Stimulated activated CD4-positive, alpha-beta T cell treated with anti-CD3 and anti-CD28 coated beads, Interleukin-2, amount 100 ng/mL, for 24 hours (primary cell): ENCODE data around the gene RAB40C.

Experiments used
- DNase-seq, 2 donors: peaks; one replicate each; pipeline ENCODE4 v3.0.0-alpha.2; 2020

Gene RAB40C

DNA sequence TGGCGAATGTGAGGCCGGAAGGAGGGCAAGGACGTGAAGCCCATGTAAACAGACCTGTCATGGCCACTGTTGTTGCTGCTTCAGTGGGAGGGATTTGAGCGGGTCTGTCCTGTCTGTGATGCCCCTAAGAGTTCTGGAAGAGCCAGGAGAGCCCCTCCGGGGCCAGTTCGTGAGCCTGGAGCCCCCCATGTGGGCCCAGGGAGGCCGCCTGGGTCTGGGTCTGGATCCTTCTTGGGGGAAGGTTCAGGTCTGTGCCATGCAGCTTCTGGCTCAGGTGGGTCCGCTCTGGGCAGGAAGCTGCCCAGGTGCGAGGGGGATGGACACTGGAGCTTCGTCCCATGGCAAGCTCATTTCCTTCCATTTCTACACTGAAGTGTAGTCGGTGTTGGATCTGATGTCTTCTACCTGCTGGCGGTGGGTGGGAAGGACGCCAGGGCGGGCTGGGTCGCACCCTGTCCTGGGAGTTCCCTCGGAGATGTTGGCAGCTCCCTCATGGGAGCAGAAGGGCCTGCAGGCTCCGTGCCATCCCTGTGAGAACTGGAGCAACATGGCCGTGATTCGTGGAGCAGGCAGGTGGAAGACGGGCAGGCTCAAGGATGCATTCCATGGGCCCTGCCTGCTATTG is 29.7 kb downstream of the RAB40C start:
- DNase-seq = no peak

DNA sequence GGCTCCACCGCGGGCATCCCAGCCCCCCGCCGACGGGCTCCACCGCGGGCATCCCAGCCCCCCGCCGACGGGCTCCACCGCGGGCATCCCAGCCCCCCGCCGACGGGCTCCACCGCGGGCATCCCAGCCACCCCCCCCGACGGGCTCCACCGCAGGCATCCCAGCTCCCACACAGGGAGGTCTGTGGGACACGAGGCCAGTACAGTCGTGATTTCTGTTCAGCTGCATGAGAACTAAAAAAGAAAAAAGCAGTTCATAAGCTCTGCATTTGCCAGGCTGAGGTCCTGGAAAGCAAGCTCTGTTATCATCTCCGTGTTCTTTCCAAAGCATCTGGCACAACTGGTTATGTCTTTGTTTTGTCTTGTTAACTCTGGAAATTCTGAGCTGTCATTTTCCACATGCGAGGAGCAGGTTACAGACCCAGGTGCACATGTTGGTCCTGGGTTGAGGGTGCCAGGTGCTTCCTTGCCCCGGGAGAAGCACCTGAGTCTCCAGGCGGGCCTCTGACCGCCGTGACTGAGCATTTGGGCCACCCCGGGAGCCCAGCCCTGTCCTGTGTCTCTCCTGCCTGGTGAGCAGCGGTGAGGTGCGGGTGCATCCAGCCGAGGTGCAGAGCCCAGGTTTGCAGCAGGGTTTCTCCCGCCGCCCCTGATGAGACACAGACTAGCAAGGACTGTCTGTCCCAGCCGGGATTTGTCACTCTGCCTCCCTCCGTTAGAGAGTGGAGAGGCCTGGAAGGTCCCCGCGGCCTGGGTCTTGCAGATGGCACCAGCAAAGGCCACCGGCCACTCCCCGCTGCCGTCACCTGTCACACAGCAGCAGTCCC is 31.0 kb downstream of the RAB40C start:
- DNase-seq = no peak

DNA sequence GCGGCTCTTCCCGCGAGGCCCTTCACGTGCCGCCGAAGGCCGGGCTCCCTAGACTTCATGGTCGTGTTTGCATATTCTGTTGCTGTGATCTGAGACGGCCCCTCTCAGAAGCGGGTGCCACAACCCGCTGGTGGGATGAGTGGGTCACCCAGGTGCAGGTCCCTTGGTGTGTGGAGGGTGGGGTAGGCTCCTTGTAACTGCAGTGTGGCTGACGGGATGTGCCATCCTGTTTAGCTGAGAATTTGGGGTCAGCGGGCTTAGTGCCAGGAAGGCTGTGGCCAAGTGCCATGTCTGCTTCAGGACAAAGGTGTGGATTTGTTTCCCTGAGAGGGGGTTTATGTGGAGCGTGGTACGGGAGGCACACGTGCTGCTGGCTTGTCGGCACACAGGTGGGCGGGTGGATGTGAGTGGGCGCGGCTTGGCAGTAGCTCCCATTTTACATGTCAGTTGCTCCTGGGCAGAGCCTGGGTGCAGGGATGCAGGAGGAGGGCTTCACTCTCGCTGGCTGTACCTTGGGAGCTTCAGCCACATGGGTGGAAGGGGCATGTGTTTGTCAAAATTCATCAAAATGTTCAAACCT is 31.8 kb downstream of the RAB40C start:
- DNase-seq = no peak

DNA sequence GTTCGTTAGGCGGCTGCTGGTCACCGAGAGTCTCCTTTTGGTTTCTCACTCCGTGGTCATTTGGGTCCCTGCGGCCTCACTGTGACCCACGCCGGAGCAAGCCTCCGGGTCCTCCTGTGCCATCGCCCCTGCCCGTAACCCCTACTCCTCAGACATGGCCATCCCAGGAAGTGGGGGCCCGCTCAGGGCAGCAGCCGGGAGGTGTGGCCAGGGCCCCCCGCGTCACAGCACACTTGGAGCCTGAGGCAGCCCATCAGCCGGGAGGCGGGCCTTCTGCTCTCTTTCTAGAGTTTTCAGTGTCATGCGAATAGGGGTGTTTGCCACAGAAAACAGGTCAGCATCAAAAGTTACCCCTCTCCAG is 33.0 kb downstream of the RAB40C start:
- no peak for DNase-seq

DNA sequence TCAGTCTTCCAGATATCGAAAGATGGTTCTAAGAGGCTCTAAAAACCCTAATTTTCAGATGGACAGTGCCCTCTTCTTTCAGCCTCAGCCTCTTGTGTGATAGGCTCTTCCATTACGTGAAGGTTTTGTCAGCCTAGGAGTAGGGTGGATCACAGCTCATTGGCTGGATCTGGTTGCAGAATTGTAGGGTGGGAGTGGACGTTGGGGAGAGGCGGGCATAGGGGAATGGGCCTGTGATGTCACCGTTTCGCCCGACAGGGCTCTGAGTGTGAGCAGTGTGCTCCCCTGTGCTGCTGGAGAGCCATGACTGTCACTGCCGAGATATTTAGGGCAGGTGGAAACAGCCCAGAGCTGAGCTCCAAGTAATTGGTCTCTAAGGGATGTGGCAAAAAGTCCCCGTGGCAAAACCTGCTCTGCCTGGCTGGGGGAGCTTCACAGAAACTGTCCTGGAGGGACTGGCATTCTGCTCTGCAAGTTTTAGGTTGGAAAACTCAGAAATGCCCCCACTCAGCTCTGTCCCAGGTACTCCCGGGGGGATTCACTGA is 34.7 kb downstream of the RAB40C start:
- DNase-seq = no peak

DNA sequence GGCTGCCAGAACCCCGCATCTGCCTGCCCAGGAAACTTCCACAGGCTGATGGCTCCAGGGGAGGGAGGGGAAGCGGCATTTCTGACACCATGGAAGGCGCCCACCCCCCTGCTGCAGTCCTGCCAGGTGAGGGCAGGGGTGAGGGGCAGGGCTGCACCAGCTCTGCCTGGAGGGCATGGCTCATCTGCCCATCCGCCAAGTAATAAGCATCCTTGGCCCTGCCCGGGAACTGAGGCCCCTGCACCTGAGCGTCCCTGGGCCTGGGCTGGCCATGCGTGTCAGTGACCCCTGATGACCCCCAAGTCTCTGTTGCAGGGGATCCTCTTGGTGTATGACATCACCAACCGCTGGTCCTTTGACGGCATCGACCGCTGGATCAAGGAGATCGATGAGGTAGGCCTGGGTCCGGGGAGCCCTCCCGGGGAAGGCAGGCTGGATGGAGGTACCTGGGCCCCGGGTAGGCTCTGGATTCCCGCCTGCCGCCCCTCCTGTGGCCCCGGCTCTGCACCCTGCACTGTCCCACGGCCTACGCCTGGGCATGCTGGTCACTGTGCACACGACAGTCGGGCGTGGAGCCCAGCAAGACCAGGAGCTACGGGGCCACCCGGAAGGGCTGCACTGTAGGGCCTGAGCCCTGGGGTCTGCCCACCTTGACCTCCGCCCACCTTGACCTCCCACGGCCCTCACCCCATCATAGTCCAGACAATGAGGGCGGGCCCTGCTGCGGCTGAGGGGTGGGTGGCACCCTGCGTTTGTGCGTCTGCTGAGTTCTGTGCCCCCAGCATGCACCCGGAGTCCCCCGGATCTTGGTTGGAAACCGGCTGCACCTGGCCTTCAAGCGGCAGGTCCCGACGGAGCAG is 35.5 kb downstream of the RAB40C start:
- DNase-seq = no peak

DNA sequence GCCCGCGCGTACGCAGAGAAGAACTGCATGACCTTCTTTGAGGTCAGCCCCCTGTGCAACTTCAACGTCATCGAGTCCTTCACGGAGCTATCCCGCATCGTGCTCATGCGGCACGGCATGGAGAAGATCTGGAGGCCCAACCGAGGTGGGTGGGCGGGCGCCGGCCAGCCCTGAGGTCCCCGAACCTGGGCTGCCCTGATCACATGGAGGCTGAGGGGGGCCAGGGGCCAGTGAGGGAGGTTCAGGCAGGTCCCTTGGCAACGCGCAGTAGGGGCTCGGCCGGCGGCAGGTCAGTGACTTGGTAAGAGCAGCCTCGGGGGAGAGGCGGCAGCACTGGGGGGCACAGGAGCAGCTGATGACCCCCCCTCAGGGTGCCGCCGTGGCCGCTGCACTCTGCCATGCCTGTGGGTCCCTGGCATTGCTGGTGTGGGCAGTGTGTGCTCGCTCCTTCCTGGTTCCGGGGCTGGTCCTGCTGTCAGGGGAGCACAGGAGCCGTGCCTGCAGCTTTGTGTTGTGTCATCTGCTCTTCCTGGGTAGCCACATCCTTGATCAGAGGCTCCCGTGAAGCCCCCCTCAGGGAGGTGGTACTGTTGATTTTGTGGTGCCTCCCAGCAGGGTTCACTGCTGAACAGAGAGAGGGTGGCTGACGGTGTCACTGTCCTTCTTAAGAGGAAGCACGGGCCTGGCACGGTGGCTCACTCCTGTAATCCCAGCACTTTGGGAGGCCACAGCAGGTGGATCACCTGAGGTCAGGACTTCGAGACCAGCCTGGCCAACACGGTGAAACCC is 36.3 kb downstream of the RAB40C start:
- DNase-seq = no peak

DNA sequence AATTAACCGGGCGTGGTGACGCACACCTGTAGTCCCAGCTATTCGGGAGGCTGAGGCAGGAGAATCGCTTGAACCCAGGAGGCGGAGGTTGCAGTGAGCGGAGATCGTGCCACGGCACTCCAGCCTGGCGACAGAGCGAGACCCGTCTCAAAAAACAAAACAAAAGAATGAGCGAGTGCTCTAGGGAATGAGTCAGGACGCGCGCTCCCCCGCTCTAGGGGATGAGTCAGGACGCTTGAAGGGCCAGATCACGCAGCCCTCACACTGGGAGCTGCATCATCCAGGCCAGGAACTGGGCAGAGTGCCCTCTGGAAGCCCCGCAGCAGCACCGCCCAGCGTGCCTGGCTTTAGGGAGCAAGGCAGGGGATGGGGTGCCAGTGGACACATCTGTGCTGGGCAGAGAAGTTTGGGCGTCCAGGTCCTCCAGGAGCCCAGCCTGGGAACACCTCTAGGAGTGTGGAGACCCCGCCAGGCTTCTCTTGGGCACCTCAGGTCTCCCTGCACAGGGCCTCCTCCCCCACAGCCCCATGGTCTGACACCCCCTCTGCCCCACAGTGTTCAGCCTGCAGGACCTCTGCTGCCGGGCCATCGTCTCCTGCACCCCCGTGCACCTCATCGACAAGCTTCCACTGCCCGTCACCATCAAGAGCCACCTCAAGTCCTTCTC is 37.1 kb downstream of the RAB40C start:
- no peak for DNase-seq

DNA sequence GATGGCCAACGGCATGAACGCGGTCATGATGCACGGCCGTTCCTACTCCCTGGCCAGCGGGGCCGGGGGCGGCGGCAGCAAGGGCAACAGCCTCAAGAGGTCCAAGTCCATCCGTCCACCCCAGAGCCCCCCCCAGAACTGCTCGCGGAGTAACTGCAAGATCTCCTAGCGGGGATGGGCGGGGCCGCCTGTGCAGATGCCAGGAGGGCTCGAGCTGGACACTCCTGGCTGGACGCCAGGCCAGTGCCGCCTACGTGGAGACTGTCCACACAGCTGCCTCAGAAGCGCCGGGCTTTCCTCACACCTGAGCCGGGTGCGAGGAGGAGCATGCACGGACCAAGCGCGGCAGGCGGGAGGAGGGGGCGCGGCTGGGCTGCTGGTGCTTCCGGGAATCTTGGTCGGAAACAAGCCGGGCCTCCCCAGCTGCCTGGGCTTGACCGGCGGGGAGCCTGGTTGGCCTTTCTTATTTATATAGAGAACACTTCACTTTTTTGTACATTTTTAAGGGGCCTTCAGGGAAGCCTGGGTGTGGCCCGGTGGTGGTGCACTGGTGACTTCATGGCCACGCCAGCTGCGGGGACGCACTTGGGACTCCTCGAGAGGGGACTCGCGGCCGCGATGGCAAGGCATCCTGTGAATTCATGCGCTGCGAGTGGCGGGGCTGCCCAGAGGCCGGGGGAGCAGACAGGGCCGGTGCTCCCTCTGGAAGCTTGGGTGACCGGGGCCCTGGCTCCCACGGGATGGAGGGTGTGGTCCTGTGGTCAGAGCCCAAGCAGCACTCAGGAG is 37.8 kb downstream of the RAB40C start:
- no peak for DNase-seq

DNA sequence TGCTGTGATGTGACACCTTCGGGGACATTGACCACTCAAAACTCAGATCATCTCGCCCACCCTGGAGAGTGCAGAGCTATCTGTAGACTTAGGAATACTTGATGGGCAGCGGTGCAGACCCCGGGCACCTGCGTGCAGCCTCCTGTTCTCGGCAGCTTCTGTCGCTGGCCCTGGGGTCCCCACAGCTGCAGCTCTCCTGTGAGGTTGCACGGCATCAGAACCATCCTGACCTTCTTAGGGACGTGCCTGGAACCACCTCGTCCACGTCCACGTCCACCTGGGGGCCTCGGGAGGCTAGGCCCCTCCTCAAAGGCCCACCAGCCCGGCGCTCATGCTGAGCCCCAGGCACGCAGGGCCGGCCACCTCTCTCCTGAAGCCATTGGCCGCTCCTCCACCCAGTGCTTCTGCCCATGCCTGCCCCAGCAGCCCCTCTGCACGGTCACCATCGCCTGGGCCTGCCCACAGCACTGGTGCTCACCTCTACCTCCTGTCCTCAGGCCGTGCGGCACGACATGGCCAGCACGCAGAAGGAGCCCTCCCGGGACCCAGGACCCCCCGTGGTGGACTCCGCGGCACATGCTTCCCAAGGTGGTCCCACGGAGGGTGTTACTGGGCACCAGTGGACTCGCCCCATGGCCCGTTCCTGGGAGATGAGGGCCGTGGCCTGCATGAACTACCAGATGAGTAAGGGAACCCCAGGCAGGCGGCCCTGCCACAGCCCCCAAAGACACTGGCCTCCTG is 38.6 kb downstream of the RAB40C start:
- no peak for DNase-seq

DNA sequence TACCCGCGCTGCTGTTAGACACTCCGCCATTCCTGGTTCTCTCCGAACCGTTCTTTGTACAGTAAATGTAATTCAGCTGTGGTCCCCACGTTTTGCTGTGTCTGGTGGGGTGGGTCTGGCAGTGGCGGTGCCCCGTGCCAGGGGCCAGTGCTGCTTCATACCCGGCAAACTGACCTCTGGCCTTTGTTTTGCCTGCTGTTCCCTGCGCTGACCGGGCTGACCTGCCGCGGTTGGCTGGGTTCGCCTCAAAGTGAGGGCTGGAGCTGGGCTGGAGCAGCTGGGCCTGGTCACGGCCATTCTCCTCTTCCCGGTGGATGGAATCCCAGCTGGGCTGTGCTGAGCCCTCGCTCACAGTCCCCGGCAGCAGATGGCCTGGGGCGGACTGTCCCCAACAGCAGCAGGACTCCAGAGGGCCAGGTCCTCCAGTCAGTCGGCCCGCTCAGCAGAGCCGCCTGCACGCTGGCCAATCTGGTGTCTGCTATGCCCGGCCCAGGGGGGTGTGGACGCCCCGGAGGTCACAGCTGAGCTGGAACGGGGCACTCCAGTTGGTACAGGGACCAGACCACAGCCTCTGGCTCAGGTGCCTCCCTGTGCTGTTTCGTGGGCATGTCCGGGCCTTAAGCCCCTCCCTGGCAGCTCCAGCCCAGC is 39.4 kb downstream of the RAB40C start:
- DNase-seq = no peak

DNA sequence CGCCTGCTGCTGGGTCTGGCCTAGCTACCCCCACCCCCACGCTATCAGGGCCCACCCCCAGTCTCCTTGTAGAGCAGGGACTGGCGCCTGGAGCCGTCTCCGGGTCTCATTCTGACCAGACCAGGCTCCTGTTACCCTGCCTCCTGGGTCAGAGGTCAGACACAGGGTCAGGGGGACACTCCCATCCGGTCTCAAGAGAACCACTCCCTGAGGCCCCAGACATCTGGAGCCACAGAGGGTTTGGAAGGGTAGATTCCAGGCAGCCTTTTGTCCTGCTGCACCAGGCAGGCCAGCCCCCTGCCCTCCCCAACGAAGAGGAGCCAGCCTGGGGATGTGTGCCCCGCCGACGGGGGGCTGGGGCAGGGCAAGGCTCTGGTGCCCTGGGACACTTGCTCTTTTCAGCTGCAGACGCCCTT is 40.0 kb downstream of the RAB40C start:
- DNase-seq = no peak

DNA sequence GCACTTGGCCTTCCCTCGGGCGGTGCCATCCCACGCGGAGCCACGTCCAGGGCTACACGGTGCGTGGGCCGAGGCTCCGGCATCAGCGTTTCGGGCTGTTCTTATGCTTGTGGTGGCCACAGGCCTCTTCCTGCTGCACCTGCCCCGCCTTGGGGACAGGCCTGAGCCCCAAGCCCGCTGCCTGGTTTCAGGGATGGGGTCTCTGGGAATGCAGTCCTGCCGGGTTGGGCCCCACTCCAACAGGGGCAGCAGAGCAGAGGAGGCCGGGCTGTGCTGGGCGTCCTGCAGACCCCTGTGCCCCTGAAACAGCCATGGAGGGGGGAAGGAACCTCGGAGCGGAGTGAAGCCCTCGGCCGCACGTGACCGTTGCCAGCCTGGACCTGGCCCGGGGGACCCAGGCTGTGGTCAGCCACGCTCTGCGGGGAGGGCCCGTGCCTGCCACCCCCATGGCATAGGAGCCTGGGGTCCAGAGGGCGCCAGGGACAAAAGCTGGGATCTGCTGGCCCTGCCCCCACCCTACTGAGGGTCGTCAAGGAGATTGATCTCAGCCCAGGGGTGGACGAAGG is 40.5 kb downstream of the RAB40C start:
- no peak for DNase-seq

DNA sequence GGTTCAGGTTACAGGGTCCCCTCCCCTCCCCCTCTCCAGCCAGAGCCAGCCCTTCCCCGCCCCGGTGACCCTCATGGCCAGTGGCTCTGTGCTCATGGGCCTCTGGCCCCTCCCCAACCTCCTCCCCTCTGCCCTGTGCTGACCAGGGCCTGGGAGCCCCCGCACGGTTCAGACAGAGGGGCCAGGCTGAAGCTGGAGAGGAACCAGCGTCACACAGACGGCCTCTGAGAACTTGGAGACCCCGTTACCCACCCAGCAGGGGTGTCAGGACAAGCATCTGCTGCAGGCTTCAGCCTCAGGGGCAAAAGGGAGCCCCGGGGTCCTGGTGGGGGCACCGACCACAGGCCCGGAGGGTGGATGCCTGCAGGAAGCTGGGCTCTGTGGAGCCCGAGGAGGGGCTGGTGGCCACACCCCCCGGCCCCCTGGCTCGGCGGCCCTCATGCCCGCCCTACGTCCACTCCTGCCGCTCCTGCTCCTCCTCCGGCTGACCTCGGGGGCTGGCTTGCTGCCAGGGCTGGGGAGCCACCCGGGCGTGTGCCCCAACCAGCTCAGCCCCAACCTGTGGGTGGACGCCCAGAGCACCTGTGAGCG is 41.0 kb downstream of the RAB40C start, which contains the start of gene WFIKKN1:
WFIKKN1 (plus strand) TSS at position 171 of the 591 bp plus-strand sequence; CDS start at position 440, 269 bp downstream.
- DNase-seq = no peak

DNA sequence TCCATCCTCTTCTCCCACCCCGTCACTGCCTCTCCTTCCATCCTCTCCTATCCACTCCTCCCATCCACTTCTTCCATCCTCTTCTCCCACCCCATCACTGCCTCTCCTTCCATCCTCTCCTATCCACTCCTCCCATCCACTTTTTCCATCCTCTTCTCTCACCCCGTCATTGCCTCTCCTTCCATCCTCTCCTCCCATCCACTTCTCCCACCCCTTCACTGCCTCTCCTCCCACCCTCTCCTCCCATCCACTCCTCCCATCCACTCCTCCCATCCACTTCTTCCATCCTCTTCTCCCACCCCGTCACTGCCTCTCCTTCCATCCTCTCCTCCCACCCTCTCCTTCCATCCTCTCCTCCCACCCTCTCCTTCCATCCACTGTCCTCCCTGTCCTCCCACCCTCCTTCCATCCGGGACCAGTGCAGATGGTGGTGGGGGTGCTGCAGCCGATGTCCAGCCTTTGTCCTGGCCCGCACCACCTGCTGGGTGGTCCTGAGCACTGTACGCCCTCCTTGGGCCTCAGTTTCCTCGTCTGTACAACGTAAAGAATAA is 42.0 kb downstream of the RAB40C start:
- DNase-seq = no peak

DNA sequence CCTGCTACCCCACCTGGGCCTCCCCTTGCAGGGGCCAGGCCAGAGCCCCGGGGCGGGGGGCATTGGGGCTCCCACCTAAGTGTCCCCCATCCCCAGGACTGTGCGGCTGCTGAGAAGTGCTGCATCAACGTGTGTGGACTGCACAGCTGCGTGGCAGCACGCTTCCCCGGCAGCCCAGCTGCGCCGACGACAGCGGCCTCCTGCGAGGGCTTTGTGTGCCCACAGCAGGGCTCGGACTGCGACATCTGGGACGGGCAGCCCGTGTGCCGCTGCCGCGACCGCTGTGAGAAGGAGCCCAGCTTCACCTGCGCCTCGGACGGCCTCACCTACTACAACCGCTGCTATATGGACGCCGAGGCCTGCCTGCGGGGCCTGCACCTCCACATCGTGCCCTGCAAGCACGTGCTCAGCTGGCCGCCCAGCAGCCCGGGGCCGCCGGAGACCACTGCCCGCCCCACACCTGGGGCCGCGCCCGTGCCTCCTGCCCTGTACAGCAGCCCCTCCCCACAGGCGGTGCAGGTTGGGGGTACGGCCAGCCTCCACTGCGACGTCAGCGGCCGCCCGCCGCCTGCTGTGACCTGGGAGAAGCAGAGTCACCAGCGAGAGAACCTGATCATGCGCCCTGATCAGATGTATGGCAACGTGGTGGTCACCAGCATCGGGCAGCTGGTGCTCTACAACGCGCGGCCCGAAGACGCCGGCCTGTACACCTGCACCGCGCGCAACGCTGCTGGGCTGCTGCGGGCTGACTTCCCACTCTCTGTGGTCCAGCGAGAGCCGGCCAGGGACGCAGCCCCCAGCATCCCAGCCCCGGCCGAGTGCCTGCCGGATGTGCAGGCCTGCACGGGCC is 42.8 kb downstream of the RAB40C start:
- no peak for DNase-seq

DNA sequence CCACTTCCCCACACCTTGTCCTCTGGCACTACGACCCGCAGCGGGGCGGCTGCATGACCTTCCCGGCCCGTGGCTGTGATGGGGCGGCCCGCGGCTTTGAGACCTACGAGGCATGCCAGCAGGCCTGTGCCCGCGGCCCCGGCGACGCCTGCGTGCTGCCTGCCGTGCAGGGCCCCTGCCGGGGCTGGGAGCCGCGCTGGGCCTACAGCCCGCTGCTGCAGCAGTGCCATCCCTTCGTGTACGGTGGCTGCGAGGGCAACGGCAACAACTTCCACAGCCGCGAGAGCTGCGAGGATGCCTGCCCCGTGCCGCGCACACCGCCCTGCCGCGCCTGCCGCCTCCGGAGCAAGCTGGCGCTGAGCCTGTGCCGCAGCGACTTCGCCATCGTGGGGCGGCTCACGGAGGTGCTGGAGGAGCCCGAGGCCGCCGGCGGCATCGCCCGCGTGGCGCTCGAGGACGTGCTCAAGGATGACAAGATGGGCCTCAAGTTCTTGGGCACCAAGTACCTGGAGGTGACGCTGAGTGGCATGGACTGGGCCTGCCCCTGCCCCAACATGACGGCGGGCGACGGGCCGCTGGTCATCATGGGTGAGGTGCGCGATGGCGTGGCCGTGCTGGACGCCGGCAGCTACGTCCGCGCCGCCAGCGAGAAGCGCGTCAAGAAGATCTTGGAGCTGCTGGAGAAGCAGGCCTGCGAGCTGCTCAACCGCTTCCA is 43.6 kb downstream of the RAB40C start:
- DNase-seq = no peak
